Thoracic aorta (tissue), 2 donors: ENCODE results near the gene RNF6. TPM values are rescaled to one million over a fixed set of nuclear protein-coding genes. Genes with fewer than 3 reads are reported as not detected.

Experiments
- ATAC-seq: fragments of 150-250 bp; one replicate; pipeline ENCODE4 v1.8.0; 2017; ENCODE audit warnings: low read depth; ENCODE audit not compliant: insufficient number of reproducible peaks, low FRiP score
- DNase-seq: peaks from one replicate; pipeline ENCODE4 v3.0.0-alpha.2; 2020; ENCODE audit warnings: low spot score
- H3K27ac ChIP-seq, 2 donors: fragments of 200-600 bp; sonication (generic); 1 replicate in 1 of 2; 2 replicates in 1 of 2; pipeline ENCODE4 v1.5.1; 2016; ENCODE audit warnings: mild to moderate bottlenecking in 2 of 2, moderate library complexity in 2 of 2
- H3K27me3 ChIP-seq: fragments of 200-600 bp; sonication (generic); replicated peaks from 2 replicates; pipeline ENCODE4 v1.6.0; 2016; ENCODE audit warnings: mild to moderate bottlenecking; ENCODE audit not compliant: insufficient read depth
- H3K36me3 ChIP-seq: fragments of 200-600 bp; sonication (generic); one replicate; pipeline ENCODE4 v1.5.1; 2016
- H3K4me1 ChIP-seq, 2 donors: fragments of 200-600 bp; sonication (generic); 1 replicate in 1 of 2; 2 replicates in 1 of 2; pipeline versions ENCODE4 v1.5.1 to v1.6.0; 2016; ENCODE audit warnings: low read depth in 2 of 2, mild to moderate bottlenecking in 1 of 2; ENCODE audit not compliant: control insufficient read depth in 1 of 2
- H3K4me3 ChIP-seq: fragments of 200-600 bp; sonication (generic); 2 replicates; pipeline ENCODE4 v1.5.1; 2016; ENCODE audit warnings: mild to moderate bottlenecking
- H3K9me3 ChIP-seq: fragments of 200-600 bp; sonication (generic); 2 replicates; pipeline ENCODE4 v1.5.1; 2016
- total RNA-seq, 2 donors: library from RNA; depleted of rRNA; stranded (reverse); fragments of >200 nt; gene quantifications; one replicate each; pipeline versions ENCODE4 v1.1.0 to v1.2.3, GENCODE V29; 2016
- TF ChIP-seq, protein P1 (sequence below): fragments of 200-600 bp; sonication (generic); IDR thresholded peaks from one replicate; pipeline ENCODE4 v1.5.1; 2019; ENCODE audit warnings: antibody characterized with exemption

The RNF6 gene
- total RNA-seq, 2 donors from 2014 or later: 22.6 to 23.6 TPM

DNA sequence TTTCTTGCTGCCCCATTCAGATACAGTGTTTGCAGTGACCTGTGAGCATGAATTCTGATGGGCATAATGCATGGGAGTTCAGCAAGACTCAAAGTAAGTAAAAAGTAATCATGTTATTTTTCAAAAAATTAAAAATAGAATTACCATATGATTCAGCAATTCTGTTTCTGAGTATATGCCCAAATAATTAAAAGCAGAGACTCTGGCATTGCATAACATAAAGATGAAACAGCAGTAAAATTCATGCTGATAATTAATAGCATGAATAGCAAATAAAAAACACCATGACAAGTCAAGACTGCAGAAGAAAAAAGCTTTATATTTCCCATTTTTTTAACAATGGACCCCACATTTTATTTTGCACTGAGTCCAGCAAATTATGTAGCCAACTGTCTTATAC, 21.3 kb downstream of the RNF6 start:
- H3K9me3 ChIP-seq: peaks cover 8% of the 10 kb centered on the region
- TF ChIP-seq, protein P1, sequence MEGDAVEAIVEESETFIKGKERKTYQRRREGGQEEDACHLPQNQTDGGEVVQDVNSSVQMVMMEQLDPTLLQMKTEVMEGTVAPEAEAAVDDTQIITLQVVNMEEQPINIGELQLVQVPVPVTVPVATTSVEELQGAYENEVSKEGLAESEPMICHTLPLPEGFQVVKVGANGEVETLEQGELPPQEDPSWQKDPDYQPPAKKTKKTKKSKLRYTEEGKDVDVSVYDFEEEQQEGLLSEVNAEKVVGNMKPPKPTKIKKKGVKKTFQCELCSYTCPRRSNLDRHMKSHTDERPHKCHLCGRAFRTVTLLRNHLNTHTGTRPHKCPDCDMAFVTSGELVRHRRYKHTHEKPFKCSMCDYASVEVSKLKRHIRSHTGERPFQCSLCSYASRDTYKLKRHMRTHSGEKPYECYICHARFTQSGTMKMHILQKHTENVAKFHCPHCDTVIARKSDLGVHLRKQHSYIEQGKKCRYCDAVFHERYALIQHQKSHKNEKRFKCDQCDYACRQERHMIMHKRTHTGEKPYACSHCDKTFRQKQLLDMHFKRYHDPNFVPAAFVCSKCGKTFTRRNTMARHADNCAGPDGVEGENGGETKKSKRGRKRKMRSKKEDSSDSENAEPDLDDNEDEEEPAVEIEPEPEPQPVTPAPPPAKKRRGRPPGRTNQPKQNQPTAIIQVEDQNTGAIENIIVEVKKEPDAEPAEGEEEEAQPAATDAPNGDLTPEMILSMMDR: no peak
- no peaks in the 10 kb centered on the region for H3K36me3 ChIP-seq
- H3K4me1 ChIP-seq: peaks cover 12 to 20% of the 10 kb centered on the region in 2 donors
- H3K4me3 ChIP-seq: no peak overlapping the region
- no peaks in the 10 kb centered on the region for H3K27me3 ChIP-seq
- H3K27ac ChIP-seq: no peak overlapping the region
- no peak for DNase-seq
- ATAC-seq: no peak

DNA sequence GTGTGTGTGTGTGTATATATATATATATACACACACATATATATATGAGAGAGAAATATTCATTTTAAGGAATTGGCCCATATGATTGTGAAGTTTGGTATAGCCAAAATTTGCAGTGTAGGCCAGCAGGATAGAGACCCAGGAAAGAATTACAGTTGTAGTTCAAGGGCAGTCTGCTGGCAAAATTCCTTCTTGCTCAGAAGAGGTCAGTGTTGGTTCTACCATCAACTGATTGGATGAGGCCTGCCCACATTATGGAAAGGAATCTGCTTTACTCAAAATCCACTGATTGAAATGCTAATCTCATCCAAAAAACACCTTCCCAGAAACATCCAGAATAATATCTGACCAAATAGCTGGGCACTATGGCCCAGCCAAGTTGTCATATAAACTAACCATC, 24.0 kb downstream of the RNF6 start:
- TF ChIP-seq, protein P1: no peak
- Histone ChIP-seq H3K4me1 (peaks cover 10 to 13% of the 10 kb centered on the region in 2 donors), H3K9me3 (peaks cover 10% of the 10 kb centered on the region), H3K27ac (no peak overlapping the region), H3K27me3 (no peaks in the 10 kb centered on the region), H3K36me3 (no peaks in the 10 kb centered on the region), H3K4me3 (no peak overlapping the region)
- ATAC-seq (no peak), DNase-seq (no peak)

DNA sequence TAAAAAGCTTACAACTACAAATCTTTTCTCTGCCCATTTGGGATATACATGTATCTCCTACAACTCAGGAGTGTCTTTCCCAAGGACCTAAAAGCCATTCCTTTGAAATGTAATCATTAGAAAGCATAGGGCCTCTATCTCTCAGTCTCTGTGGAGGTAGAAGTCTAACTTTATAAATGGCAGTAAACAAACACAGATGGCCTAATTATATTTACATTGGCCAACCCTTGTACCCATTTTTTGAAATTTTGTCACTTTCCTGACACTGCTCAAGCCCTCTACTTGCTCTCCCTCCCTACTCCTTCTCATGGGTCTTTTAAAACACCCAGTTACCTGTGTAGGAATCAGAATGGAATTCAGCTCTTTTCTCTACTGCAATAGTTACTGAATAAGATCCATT, 24.8 kb downstream of the RNF6 start:
- no peak for ATAC-seq
- TF ChIP-seq, protein P1: no peak
- H3K27ac ChIP-seq: no peak overlapping the region
- no peaks in the 10 kb centered on the region for H3K27me3 ChIP-seq
- H3K4me3 ChIP-seq: no peak overlapping the region
- H3K9me3 ChIP-seq: peaks cover 10% of the 10 kb centered on the region
- DNase-seq: no peak
- peaks cover 2 to 6% of the 10 kb centered on the region in 2 donors for H3K4me1 ChIP-seq
- no peaks in the 10 kb centered on the region for H3K36me3 ChIP-seq

DNA sequence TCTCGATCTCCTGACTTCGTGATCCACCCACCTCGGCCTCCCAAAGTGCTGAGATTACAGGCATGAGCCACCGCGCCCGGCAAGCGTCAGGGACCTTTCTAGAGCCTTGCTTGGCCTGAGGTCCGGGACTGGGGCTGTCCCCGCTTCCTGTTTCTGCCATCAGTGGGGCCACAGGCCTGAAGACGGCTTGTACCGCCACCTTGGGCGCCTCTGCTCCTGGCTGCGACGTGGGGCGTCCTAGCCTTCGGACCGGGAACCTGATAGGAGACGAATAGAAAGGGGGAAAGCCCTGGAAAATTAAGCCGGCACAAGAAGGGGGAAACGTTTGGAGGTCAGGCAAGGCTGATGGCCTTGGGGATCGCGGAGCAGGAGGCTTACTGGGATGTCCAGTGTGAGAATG, 35.1 kb downstream of the RNF6 start:
- Histone ChIP-seq H3K4me3 (peak overlapping the region; percentile 86), H3K27ac (peak overlapping the region in 1 of 2 donors; percentile 70), H3K27me3 (no peaks in the 10 kb centered on the region), H3K9me3 (no peaks in the 10 kb centered on the region), H3K36me3 (no peaks in the 10 kb centered on the region), H3K4me1 (peaks cover 8 to 11% of the 10 kb centered on the region in 2 donors)
- TF ChIP-seq, protein P1: no peak
- no peak for ATAC-seq
- DNase-seq: no peak

GRCh38 chr13:26186118-26186870, 35.8 kb downstream of the RNF6 start:
- H3K9me3 ChIP-seq: no peaks in the 10 kb centered on the region
- TF ChIP-seq, protein P1: peak; percentile 9
- peak overlapping the region; percentile 59 to 70 for H3K27ac ChIP-seq
- DNase-seq: peak; percentile 33
- H3K4me1 ChIP-seq: peaks cover 8 to 11% of the 10 kb centered on the region in 2 donors
- peak; percentile 44 for ATAC-seq
- H3K4me3 ChIP-seq: peak overlapping the region; percentile 86
- no peaks in the 10 kb centered on the region for H3K36me3 ChIP-seq
- H3K27me3 ChIP-seq: no peaks in the 10 kb centered on the region
